ENCODE results near the gene TPP1.

The TPP1 gene

GRCh38 chr11:6576471-6577373 lies 42.5 kb downstream of the TPP1 start:
- peak; percentile 49; the same call in 1 of the 2 replicates for TF ChIP-seq CTCF (conservative IDR thresholded peaks at IDR 0.05; ENCODE audit: low read length)
- no peak overlapping the region for H3K4me3 ChIP-seq (ENCODE audit: low read length)

GRCh38 chr11:6574816-6575715 lies 44.2 kb downstream of the TPP1 start:
- H3K4me3 ChIP-seq (ENCODE audit: low read length) = no peak overlapping the region
- TF ChIP-seq CTCF (conservative IDR thresholded peaks at IDR 0.05; ENCODE audit: low read length) = no peak
- DNase-seq (ENCODE audit: low read depth) = no peak

More at GRCh38 chr11:6576471-6577373, 42.5 kb downstream of the TPP1 start:
- peak; percentile 90 for DNase-seq (ENCODE audit: low read depth)

GRCh38 chr11:6572215-6572614 lies 47.0 kb downstream of the TPP1 start:
- no peak for TF ChIP-seq CTCF (conservative IDR thresholded peaks at IDR 0.05; ENCODE audit: low read length)
- no peak overlapping the region for H3K4me3 ChIP-seq (ENCODE audit: low read length)
- peak; percentile 88 for DNase-seq (ENCODE audit: low read depth)

GRCh38 chr11:6571434-6572008 lies 47.7 kb downstream of the TPP1 start:
- DNase-seq (ENCODE audit: low read depth) = no peak
- no peak overlapping the region for H3K4me3 ChIP-seq (ENCODE audit: low read length)
- TF ChIP-seq CTCF (conservative IDR thresholded peaks at IDR 0.05; ENCODE audit: low read length) = no peak

GRCh38 chr11:6570691-6571427 lies 48.4 kb downstream of the TPP1 start:
- TF ChIP-seq CTCF (conservative IDR thresholded peaks at IDR 0.05; ENCODE audit: low read length) = no peak
- no peak for DNase-seq (ENCODE audit: low read depth)
- no peak overlapping the region for H3K4me3 ChIP-seq (ENCODE audit: low read length)

- no peak overlapping the region for H3K4me3 ChIP-seq (ENCODE audit: low read length)
- TF ChIP-seq CTCF (conservative IDR thresholded peaks at IDR 0.05; ENCODE audit: low read length) = no peak
Measured at GRCh38 chr11:6569706-6570105, 49.5 kb downstream of the TPP1 start.

More at GRCh38 chr11:6569706-6570105, 49.5 kb downstream of the TPP1 start:
- no peak for DNase-seq (ENCODE audit: low read depth)

Data from AG10803 (cell line).